GM12874 (cell line): ENCODE data around the gene CDC42BPA.

Source experiments
- TF ChIP-seq, protein P1 (sequence below): IDR thresholded peaks from 2 replicates; pipeline ENCODE4 v1.5.1; 2011; ENCODE audit warnings: low read depth, mild to moderate bottlenecking, control low read depth, low read length, moderate library complexity; ENCODE audit not compliant: insufficient read depth

Gene CDC42BPA

DNA sequence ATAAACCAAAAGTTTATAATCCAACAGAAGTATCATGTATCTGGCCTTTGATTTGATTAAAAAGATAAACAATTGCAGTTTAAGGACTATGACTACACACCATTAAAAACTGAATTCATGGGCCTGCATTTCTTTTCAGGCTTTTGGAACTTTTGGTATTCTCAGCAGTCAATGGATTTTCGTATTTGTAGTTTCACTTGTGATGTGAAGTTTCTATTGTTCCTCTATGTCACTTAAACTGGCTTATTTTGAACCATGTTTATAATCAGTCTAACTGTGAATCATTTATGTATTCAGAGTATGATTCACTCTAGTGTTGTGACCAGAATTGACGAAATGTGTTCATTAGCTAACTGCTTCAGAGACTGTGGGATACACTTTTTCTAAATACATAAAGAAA is 245.3 kb downstream of the CDC42BPA start:
- TF ChIP-seq, protein P1, sequence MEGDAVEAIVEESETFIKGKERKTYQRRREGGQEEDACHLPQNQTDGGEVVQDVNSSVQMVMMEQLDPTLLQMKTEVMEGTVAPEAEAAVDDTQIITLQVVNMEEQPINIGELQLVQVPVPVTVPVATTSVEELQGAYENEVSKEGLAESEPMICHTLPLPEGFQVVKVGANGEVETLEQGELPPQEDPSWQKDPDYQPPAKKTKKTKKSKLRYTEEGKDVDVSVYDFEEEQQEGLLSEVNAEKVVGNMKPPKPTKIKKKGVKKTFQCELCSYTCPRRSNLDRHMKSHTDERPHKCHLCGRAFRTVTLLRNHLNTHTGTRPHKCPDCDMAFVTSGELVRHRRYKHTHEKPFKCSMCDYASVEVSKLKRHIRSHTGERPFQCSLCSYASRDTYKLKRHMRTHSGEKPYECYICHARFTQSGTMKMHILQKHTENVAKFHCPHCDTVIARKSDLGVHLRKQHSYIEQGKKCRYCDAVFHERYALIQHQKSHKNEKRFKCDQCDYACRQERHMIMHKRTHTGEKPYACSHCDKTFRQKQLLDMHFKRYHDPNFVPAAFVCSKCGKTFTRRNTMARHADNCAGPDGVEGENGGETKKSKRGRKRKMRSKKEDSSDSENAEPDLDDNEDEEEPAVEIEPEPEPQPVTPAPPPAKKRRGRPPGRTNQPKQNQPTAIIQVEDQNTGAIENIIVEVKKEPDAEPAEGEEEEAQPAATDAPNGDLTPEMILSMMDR = no peak

DNA sequence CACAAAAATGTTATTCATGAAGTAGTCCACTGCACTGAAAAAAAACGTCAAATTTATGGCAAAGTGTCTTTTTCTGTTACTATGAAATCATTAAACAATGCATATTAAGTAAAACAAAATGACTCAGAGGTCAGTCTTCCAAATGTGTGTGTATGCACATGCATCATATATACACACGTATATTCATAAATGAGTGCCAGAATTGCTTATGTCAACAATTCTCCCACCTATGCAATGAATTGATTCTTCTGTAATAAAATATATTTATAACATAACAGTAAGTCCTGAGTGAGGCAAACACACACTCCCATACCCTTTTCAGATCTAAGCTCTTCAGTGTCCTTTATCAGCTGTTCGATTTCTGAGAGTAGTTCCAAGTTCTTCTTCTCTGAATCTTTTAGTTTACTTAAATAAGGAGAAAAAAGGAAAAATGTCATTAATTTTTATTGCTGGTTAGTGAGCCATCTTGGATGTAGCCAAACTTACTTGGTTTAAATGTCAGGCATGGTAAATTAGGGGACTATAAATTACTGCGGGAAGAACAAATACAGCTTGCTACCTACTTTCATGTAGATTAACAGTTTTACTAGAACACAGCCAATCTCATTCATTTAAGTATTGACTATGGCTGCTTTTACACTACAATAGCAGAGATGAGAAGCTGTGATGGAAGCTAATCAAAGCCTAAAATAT is 246.3 kb downstream of the CDC42BPA start:
- TF ChIP-seq, protein P1 = no peak

DNA sequence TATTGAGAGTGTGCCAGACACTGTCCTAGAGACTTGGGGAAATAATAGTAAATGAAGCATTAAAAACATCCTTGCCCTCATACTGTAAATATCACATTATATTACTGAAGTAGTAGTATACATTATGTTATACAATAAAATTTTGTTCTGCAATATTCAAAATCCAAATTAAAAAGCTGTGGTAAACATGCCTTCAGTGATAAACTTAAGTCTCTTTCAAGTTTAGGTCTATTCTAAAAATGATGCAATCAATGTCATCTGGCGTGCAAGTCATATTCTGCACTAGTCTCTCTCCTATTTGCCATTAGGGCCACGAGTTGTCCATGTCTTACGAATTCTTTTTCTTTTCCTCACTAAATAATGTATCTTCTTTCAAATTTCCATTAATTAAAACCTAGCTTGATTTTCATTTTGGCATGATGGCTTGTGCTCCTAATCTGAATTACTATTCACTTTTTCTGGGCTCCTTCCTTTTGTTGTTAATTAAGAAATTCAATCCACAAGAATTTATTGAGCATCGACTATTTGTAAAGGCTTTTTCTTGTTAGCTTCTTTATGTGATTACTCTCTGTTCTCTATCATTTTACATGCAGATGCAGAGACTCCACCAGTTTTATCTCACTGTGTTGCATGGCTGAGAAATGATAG is 247.5 kb downstream of the CDC42BPA start:
- TF ChIP-seq, protein P1 = no peak

DNA sequence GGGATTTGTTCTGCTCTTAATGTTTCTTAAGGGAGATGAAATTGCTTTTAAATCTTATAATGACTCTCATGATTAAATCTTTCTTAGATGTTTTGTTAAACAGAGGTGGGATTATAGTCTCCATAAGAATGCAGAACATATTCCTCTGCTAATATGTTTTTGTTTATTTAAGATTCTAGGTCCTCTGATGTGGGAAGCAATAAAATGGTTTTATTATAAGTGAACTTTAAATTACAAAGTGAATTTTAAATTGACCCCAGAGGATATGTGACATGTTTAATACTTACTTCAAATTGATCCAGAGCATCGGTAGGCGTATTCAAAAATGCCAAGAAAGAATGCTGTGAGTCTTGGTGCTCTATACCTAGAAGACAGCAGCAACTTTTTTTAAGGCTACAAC is 248.8 kb downstream of the CDC42BPA start:
- TF ChIP-seq, protein P1 = no peak

DNA sequence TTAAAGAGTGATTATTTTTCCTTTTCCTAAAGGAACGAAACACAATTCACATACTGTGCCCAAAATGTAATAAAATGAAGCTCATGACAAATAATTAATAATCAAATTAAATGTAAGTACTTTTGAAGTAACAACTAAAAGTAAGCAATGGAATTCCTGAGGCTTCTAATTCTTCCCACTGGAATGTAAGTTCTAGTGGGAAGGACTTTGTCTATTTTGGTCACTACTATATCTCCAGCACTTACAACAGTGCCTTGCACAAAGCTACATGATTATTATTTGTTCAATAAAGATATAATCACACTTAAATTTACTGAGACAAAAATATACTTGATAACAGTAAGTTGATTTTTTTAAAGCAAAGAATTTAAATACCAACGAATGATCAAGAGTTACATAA is 249.4 kb downstream of the CDC42BPA start:
- TF ChIP-seq, protein P1 = no peak

DNA sequence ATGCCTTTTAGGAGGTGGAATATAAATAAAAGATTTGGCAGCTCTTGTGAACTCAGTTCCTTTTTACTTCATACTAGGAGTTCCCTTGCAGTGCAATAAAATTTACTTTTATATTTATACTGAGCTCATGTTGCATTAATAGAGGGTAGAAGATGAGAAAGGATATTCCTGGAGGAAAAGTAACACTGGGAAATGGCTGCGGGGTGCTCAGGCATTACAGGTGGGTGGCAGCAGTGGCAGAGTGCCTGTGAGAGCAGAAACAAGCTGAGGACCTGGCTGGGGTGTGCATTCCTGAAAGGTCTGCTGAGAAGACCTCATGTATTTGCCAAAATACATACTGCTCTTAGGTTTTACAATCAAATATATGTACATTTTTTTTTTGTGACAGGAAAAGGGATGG is 251.3 kb downstream of the CDC42BPA start:
- TF ChIP-seq, protein P1 = no peak

DNA sequence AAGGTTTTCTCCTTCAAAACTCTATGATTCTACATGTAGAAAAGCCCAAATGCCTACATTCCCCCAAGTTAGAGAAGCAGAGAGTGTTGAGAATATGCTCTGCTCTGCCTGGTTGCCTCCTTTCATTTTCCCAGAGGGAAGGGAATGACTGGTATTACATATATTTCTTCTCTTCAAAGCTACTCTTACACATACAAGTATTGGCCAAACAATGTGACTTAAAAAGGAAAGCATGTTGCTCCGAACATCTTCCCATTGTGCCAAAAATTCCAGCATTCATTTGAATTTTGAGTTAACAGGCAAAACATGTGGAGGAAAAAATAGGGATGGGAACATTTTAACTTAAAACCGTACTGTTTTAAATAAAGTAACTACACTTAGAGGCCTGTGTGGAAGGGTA is 253.0 kb downstream of the CDC42BPA start:
- TF ChIP-seq, protein P1 = no peak
